ENCODE data around the gene ZNF335. TPM values are rescaled to one million over a fixed set of nuclear protein-coding genes. Genes with fewer than 3 reads are reported as not detected.
A peak's percentile ranks its signal among the peaks of the same experiment; 100 is the strongest.

ZNF335 gene
- total and polyA plus RNA-seq, 2 of the 13 experiments (the other 11 are each of a cell fraction or from before 2014, with no cell fraction given): 9.7 to 13.7 TPM

GRCh38 chr20:45934586-45935415, 37.2 kb downstream of the ZNF335 start, which contains the start of gene PCIF1 (continued):
- TF ChIP-seq ZHX2 (IDR thresholded peaks at IDR 0.05; ENCODE audit: low read depth): peak; percentile 98
- TF ChIP-seq ZHX2 (CRISPR knock-in tag; IDR thresholded peaks at IDR 0.05; ENCODE audit: borderline replicate concordance): peak; percentile 87; the same call in 1 of the 2 replicates
- peak; percentile 49; the same call in 1 of the 2 replicates for TF ChIP-seq FOSL2 (CRISPR knock-in tag; IDR thresholded peaks at IDR 0.05)
- TF ChIP-seq ZNF275 (CRISPR knock-in tag; IDR thresholded peaks at IDR 0.05; ENCODE audit: borderline replicate concordance): peak; percentile 78
- peak; percentile 28; the same call in 1 of the 2 replicates for TF ChIP-seq ZNF605 (CRISPR knock-in tag; IDR thresholded peaks at IDR 0.05)
- TF ChIP-seq NR2C2 (CRISPR knock-in tag; IDR thresholded peaks at IDR 0.05; ENCODE audit: borderline replicate concordance): peak; percentile 88
- TF ChIP-seq ZNF503 (CRISPR knock-in tag; IDR thresholded peaks at IDR 0.05): no peak; the same call in 1 of the 2 replicates
- no peak for TF ChIP-seq PCBP2 (optimal IDR thresholded peaks at IDR 0.05; ENCODE audit: low read depth, low read length, poor library complexity, severe bottlenecking)
- peak; percentile 100 for TF ChIP-seq SP4 (CRISPR knock-in tag; IDR thresholded peaks at IDR 0.05)
- TF ChIP-seq SRSF1 (optimal IDR thresholded peaks at IDR 0.05; ENCODE audit: low read depth, low read length): peak; percentile 98
- TF ChIP-seq ZNF207 (IDR thresholded peaks at IDR 0.05; ENCODE audit: borderline replicate concordance): no peak
- peak; percentile 84; the same call in 1 of the 2 replicates for TF ChIP-seq ZBTB44 (CRISPR knock-in tag; IDR thresholded peaks at IDR 0.05)
- peak; percentile 92 for TF ChIP-seq HOXA5 (CRISPR knock-in tag; IDR thresholded peaks at IDR 0.05)
- TF ChIP-seq ZFP36L1 (CRISPR knock-in tag; IDR thresholded peaks at IDR 0.05): peak; percentile 23; the same call in 1 of the 2 replicates
- peak; percentile 93 for TF ChIP-seq ZNF746 (CRISPR knock-in tag; IDR thresholded peaks at IDR 0.05)

All from HepG2 (cell line).